ENCODE results near the gene DTX2.
A peak's percentile ranks its signal among the peaks of the same experiment; 100 is the strongest.
"Not testable (repeated sequence)": the region's sequence is repeated elsewhere in the genome, so short reads cannot be mapped to it uniquely, and the experiment has no call there.

Gene DTX2

DNA sequence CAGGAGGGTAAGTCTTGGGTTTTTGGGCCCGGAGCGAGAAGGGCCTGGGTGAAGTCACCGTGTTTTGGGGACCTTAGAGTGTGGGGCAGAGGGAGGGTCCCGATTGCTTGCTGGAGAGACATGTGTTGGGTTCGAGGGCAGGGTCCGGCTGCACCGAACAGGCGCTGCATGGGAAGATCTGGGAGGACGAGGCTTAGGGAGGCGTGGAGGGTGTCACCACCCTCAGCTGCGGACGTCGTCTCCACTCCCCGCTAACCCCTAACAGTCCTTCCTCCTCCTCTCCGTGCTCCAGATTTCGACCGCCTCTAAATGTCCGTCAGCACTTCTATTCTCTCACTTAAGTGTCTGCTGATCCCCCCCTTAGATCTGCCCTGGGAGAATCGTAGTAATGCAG lies 88.3 kb downstream of the DTX2 start:
- no CpG with 5 or more reads among the region's 19 CpGs for WGBS (ENCODE audit: insufficient coverage, insufficient read length)
- not testable (repeated sequence) for H3K27ac ChIP-seq (ENCODE audit: low read length); H3K4me1 ChIP-seq (ENCODE audit: control insufficient read depth, insufficient read depth, low read length)

DNA sequence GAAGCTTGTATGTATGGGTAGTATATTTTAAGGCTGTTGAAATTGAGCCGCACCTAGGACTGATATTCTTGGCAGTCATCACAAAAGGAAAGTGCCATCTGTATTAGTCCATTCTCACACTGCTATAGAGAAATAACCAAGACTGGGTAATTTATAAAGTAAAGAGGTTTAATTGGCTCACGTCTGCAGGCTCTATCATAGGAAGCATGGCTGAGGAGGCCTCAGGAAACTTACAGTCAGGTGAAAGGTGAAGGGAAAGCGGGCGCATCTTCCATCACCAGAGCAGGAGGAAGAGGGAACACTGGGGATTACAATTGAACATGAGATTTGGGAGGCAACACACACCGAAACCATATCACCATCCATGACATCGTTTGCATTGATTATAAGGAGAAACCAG lies 90.5 kb downstream of the DTX2 start:
- WGBS (ENCODE audit: insufficient coverage, insufficient read length), result no CpG with 5 or more reads among the region's 6 CpGs
- H3K27me3 ChIP-seq (ENCODE audit: control insufficient read depth, insufficient read depth, low read length); H3K9me3 ChIP-seq (ENCODE audit: control insufficient read depth, insufficient read depth, low read length); H3K36me3 ChIP-seq (ENCODE audit: control insufficient read depth, insufficient read depth, low read length); H3K4me3 ChIP-seq (ENCODE audit: low read length); H3K27ac ChIP-seq (ENCODE audit: low read length); H3K4me1 ChIP-seq (ENCODE audit: control insufficient read depth, insufficient read depth, low read length); DNase-seq (ENCODE audit: low read depth, low spot score): not testable (repeated sequence)

More for the DNA sequence above, 88.3 kb downstream of the DTX2 start:
- H3K9me3 ChIP-seq (ENCODE audit: control insufficient read depth, insufficient read depth, low read length); DNase-seq (ENCODE audit: low read depth, low spot score); H3K27me3 ChIP-seq (ENCODE audit: control insufficient read depth, insufficient read depth, low read length); H3K36me3 ChIP-seq (ENCODE audit: control insufficient read depth, insufficient read depth, low read length): not testable (repeated sequence)
- peak overlapping the region; percentile 99 for H3K4me3 ChIP-seq (ENCODE audit: low read length)
